ENCODE measurements around the gene CCDC201.

Gene CCDC201

GRCh38 chr7:45892407-45893035 is 19.6 kb upstream of the CCDC201 start:
- DNase-seq, result no peak

DNA sequence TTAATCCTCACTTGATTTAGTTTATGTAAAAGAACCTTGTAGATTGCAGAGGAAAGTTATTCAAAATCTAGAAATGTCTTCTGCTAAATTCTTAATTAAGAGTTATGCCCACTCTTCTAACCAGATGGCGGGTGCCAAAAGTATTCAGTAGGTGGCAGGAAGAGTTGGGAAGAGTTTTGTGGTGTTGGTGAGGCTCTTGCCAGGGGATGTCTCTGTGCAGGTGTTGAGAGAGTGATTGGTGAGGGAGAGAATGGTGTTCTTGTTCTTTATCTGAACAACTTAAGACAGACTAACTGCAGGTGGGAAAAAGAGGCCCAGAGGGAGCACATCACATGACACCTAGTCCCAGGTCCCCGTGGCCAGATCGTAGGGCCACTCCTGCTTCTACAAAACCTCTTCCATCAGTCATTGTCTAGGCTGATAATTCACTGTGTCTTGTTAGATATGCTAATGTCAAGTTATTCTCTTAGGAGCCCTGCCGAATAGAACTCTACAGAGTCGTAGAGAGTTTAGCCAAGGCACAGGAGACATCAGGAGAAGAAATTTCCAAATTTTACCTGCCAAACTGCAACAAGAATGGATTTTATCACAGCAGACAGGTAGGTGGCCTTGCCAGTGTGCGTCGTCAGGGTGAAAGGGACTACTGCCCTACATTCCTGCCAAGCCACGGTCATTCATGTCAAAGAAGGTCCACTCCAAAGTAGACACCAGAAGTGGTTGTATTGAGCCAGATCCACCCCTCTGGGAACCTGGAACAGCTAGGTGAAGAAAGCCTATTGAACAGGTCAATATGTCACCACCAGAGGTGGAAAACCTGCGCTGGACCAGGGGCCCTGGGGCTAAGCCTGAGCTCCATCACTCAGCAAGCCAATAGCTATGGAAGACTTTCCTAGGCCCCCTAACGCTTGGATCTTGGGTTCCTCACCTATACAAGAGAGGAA is 18.9 kb upstream of the CCDC201 start:
- DNase-seq, result no peak

GRCh38 chr7:45890902-45891461 is 18.1 kb upstream of the CCDC201 start:
- DNase-seq, result no peak

DNA sequence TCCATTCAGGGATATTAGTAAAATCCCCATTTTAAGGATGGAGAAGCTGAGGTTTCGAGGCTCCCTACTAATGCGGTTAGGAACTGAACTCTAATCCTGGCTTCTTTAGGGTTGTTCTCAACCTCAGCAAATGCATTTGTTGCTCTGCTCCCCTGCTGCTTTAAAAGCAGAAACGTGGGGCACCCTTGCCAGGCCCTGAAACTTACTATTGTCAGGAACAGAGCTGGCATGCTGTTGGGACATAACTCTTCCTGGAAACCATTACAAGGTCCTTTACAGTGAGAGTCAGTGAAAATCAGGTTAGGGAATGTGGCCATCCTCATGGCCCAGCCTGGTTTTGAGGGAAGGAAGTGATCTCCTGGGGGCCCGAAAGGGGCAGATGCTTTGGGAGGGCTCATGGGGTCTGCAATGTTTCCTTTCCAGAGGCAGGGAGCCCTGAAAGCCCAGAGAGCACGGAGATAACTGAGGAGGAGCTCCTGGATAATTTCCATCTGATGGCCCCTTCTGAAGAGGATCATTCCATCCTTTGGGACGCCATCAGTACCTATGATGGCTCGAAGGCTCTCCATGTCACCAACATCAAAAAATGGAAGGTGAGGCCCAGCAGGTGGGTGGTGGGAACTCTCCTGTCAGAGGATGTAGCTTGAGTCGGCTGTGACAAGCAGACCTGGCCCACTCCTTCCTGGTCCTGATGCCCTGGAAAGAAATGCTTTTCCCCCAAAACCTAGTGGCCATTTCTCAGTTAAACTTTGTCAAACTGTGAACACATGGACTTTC is 17.4 kb upstream of the CCDC201 start:
- no peak for DNase-seq

- no peak for DNase-seq
These were observed 16.6 kb upstream of the CCDC201 start for GRCh38 chr7:45889367-45890067.

GRCh38 chr7:45888993-45889366 is 16.1 kb upstream of the CCDC201 start:
- DNase-seq, result no peak

DNA sequence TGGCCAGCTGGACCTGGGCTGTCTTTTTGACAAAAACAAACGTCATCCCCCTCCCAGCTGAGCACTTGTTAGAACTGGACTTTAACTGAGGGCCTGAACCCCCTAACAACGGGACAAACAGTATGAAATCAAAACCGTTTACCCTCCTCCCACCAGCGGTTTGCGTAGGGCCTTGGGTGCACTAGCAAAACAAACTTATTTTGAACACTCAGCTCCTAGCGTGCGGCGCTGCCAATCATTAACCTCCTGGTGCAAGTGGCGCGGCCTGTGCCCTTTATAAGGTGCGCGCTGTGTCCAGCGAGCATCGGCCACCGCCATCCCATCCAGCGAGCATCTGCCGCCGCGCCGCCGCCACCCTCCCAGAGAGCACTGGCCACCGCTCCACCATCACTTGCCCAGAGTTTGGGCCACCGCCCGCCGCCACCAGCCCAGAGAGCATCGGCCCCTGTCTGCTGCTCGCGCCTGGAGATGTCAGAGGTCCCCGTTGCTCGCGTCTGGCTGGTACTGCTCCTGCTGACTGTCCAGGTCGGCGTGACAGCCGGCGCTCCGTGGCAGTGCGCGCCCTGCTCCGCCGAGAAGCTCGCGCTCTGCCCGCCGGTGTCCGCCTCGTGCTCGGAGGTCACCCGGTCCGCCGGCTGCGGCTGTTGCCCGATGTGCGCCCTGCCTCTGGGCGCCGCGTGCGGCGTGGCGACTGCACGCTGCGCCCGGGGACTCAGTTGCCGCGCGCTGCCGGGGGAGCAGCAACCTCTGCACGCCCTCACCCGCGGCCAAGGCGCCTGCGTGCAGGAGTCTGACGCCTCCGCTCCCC is 15.5 kb upstream of the CCDC201 start, which contains the start of gene IGFBP1:
IGFBP1 (plus strand) TSS at position 304 of the 808 bp plus-strand sequence; CDS start at position 469, 165 bp downstream.
- DNase-seq, result no peak

- DNase-seq, result no peak
These were observed 14.2 kb upstream of the CCDC201 start for GRCh38 chr7:45886931-45887667.

- DNase-seq, result no peak
These were observed 12.5 kb upstream of the CCDC201 start for GRCh38 chr7:45885264-45885882.

DNA sequence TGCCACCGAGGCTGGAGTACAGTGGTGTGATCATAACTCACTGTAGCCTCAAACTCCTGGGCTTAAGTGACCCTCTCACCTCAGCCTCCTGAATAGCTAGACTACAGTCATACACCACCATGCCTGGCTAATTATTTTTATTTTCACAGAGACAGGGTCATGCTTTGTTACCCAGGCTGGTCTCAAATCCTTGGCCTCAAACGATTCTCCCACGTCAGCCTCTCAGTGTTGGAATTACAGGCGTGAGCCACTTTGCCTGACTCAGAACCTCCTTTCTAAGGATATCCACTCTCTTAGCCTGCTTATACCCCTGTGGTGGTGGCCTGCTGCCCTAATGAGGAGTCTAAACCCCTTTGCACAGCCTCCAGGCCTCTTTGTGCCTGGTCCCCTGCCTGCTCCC is 11.3 kb upstream of the CCDC201 start:
- DNase-seq, result no peak

- DNase-seq, result no peak
These were observed 9.6 kb upstream of the CCDC201 start for GRCh38 chr7:45882465-45882810.

GRCh38 chr7:45881759-45882464 is 9.0 kb upstream of the CCDC201 start:
- DNase-seq, result no peak

DNA sequence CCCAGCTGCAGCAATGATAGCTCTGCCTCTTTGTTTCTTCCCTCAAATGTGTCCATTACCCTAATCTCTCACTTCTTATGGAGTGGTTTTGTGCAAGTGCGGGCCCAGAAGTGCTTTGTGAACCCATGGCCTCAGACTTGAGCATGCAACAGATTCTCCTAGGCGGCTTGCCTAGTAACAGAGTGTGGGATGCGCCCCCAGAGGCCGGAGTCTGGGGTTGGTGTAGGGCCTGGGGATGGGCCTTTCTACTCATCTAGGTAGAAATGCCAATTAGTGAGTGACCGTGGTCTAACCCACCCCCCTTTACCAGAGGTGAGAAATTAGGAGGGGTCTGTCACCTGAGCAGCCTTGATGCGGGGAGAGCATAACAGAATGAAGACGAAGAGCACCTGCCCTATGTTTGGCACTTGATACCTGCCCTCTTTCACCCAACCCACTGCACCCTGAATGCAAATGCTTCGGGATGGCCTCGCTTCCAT is 8.4 kb upstream of the CCDC201 start:
- no peak for DNase-seq

DNA sequence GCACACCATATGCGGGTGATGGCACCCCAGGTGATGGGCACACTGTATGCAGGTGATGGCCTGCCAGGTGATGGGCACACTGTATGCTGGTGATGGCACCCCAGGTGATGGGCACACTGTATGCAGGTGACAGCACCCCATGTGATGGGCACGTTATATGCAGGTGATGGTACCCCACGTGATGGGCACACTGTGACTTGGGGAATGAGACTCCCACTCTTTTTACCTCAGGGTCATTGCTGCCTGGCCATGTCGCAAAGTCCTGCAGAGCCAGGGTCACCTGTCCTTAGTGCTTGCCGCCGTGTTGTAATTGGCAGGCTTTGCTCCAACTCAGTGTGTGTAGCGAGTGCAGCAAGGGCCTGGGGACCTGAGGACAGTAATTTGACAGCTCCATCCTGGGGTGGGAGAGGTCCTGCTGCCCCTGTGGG is 7.6 kb upstream of the CCDC201 start:
- no peak for DNase-seq

- DNase-seq, result no peak
These were observed 5.7 kb upstream of the CCDC201 start for GRCh38 chr7:45878457-45879144.

DNA sequence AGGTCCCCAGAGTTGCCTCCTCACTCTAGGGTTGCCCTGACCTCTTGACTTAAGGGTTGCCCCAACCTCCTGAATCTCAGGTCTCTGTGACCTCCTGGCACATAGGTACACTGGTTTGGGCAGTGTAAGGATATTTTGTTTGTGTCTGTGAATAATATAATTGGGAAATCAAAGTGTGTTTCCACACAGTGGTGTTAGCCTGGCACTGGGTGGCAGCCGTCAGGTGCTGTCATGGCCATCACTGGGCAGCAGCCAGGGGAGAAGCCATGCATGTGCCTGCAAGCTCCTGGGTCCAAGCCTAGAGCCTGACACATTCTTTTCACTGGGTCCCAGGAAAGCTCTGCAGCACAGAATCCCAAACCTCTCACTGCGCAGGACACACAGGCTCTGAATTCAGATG is 3.6 kb upstream of the CCDC201 start:
- no peak for DNase-seq

DNA sequence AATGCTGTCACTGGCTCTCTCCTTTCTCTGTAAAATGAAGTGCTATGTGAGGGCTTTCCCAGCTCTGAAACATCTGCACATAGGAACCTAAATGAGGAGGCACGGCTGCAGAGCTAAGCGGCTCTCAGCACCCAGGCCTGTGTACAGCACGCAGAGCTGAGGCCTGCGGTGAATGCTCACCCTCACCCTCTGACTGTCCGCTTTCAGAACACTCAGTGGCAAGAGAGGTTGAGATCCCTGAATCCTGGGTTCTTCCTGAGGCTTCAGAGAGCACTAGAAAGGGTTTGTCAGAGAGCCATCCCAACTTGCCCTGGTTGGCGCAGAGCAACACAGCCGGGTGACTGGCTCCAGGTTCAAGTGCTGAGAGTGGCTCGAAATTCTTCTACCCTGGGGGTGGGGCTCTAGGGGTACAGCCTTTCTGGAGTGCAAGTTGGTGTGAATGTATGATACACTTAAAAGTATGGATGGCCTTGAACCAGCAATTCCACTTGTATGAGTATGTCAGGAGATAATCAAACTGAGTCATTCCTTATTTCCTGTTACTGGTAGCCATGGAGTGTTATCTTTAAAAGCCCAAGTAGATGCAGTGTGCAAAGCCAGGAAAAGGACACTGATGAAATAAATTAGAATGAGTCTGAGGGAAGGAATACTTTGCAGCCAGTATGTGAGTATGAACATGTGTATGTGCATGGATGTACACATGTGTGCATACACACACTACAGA is 1.7 kb upstream of the CCDC201 start:
- no peak for DNase-seq

DNA sequence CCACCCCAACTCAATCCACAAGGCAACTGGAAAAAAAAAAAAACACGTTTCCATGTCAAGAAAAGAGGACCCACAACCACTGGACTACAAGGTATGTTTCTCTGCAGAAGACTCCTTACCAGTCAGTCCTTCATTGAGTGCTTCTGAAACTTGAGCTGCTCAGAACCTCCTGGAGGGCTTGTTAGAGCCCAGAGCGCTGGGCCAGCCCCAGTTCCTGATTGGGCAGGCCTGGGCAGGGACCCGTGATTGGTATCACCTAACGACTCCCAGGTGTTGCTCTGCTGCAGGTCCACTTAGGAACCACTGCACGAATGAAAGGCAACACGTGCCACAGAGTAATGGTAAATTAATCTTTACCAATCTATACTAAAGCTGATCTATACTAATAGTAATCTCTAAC is 473 bp upstream of the CCDC201 start:
- no peak for DNase-seq

Measured in cortex of kidney (tissue), 1 donor.